HG03097 (cell line): Measurements from ENCODE around the gene IQGAP2.
"Not testable (repeated sequence)": the region's sequence is repeated elsewhere in the genome, so short reads cannot be mapped to it uniquely, and the experiment has no call there.

Source experiments
- ATAC-seq: cut with Tn5 transposase; IDR thresholded peaks from one replicate; pipeline ENCODE4 v1.9.1; 2021; ENCODE audit not compliant: unreplicated experiment, low FRiP score

IQGAP2 gene

GRCh38 chr5:76402886-76403765, at the start of gene IQGAP2:
Gene IQGAP2 (plus strand): TSS chr5:76403285. CDS start chr5:76403546, 261 bp downstream.
- peak; percentile 51 for ATAC-seq

- no peak for ATAC-seq
Observed at GRCh38 chr5:76356887-76357286, 46.2 kb upstream of the IQGAP2 start.

- ATAC-seq, result no peak
Observed at GRCh38 chr5:76363352-76364225, 39.5 kb upstream of the IQGAP2 start.

GRCh38 chr5:76364226-76364589, 38.9 kb upstream of the IQGAP2 start:
- ATAC-seq, result no peak

- no peak for ATAC-seq
Observed at GRCh38 chr5:76365561-76365960, 37.5 kb upstream of the IQGAP2 start.

GRCh38 chr5:76366596-76366995, 36.5 kb upstream of the IQGAP2 start:
- ATAC-seq, result no peak

GRCh38 chr5:76367623-76368371, 35.3 kb upstream of the IQGAP2 start:
- no peak for ATAC-seq

GRCh38 chr5:76368941-76369340, 34.1 kb upstream of the IQGAP2 start:
- ATAC-seq, result no peak

GRCh38 chr5:76369668-76370067, 33.4 kb upstream of the IQGAP2 start:
- ATAC-seq, result not testable (repeated sequence)

GRCh38 chr5:76371960-76372322, 31.1 kb upstream of the IQGAP2 start:
- ATAC-seq, result no peak

GRCh38 chr5:76372323-76373054, 30.6 kb upstream of the IQGAP2 start:
- no peak for ATAC-seq

- ATAC-seq, result no peak
Observed at GRCh38 chr5:76376148-76376865, 26.8 kb upstream of the IQGAP2 start.

GRCh38 chr5:76376866-76377230, 26.2 kb upstream of the IQGAP2 start:
- ATAC-seq, result no peak

- no peak for ATAC-seq
Observed at GRCh38 chr5:76378355-76378754, 24.7 kb upstream of the IQGAP2 start.

GRCh38 chr5:76379316-76379715, 23.8 kb upstream of the IQGAP2 start:
- ATAC-seq, result no peak

- ATAC-seq, result no peak
Observed at GRCh38 chr5:76379855-76380254, 23.2 kb upstream of the IQGAP2 start.

GRCh38 chr5:76380346-76381066, 22.6 kb upstream of the IQGAP2 start:
- ATAC-seq, result no peak

- no peak for ATAC-seq
Observed at GRCh38 chr5:76383126-76383832, 19.8 kb upstream of the IQGAP2 start.
